ENCODE measurements around the gene CLDN22. TPM values are rescaled to one million over a fixed set of nuclear protein-coding genes. Genes with fewer than 3 reads are reported as not detected.

The CLDN22 gene
- total and polyA plus RNA-seq, 11 donors, result not detected

DNA sequence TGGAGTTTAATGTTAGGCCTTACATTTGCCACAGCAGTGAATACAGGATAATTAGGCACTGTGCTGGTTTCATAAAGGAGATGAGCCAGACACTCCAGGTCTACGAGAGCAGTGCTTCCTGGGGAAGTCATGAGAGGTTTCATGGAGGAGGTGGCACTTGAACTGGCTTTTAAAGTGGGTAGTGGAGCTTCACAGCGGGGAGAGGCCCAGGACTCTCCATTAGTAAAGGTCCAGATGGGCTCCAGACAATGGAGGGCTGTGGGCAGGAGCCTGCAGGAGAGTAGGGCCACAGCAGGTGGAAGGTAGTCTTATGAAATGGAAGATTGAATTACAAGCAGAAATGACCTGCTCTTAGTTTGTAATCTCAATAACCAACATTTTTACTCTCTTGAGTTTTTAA is 29.0 kb downstream of the CLDN22 start:
- TF ChIP-seq POLR2A (IDR thresholded peaks at IDR 0.05), result no peak
- TF ChIP-seq, protein P1, sequence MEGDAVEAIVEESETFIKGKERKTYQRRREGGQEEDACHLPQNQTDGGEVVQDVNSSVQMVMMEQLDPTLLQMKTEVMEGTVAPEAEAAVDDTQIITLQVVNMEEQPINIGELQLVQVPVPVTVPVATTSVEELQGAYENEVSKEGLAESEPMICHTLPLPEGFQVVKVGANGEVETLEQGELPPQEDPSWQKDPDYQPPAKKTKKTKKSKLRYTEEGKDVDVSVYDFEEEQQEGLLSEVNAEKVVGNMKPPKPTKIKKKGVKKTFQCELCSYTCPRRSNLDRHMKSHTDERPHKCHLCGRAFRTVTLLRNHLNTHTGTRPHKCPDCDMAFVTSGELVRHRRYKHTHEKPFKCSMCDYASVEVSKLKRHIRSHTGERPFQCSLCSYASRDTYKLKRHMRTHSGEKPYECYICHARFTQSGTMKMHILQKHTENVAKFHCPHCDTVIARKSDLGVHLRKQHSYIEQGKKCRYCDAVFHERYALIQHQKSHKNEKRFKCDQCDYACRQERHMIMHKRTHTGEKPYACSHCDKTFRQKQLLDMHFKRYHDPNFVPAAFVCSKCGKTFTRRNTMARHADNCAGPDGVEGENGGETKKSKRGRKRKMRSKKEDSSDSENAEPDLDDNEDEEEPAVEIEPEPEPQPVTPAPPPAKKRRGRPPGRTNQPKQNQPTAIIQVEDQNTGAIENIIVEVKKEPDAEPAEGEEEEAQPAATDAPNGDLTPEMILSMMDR (IDR thresholded peaks at IDR 0.05), result no peak
- Histone ChIP-seq H3K27ac (no peak overlapping the region), H3K27me3 (no peaks in the 10 kb centered on the region), H3K9me3 (no peaks in the 10 kb centered on the region), H3K4me1 (no peaks in the 10 kb centered on the region), H3K4me3 (no peak overlapping the region), H3K36me3 (peaks cover under 1 to 100% (median 55%) of the 10 kb centered on the region in 9 donors)
- ATAC-seq, result no peak
- 92 to 100% (median 97%) methylated on average over 2 of the region's 2 CpGs for WGBS, 4 donors
- intact Hi-C loops (cut with DNase I), result no loop called here
- no peak for DNase-seq

DNA sequence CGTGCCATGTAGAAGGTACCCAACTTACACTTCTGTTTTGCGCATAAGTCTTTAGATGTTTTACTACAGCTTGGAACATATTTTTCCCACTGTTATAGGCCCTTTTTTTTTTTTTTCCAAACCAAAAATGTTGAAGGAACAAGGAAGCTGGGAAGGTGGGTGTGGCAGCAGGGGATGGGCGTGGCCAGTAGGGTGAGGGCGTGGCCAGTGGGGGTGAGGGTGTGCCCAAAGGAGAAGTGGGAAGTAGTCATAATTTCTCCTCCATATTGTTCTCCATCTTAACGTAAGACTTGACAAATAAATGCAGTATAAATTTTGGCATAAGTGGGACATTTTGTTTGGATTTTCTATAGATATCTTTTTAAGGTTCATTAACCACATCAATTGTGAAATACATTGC is 30.4 kb downstream of the CLDN22 start:
- ATAC-seq, result no peak
- Histone ChIP-seq H3K36me3 (peaks cover 2 to 100% (median 59%) of the 10 kb centered on the region in 9 donors), H3K27ac (no peak overlapping the region), H3K4me3 (no peak overlapping the region), H3K27me3 (no peaks in the 10 kb centered on the region), H3K9me3 (no peaks in the 10 kb centered on the region), H3K4me1 (no peaks in the 10 kb centered on the region)
- no peak for DNase-seq
- 92 to 97% (median 96%) methylated on average over 5 of the region's 5 CpGs for WGBS, 4 donors
- intact Hi-C loops (cut with DNase I), result loop anchor here in 1 of 10 donors (10.0 kb wide), 1 partner anchor 115 kb away; no protein-coding TSS in a partner anchor
- TF ChIP-seq, protein P1 (IDR thresholded peaks at IDR 0.05), result no peak
- TF ChIP-seq POLR2A (IDR thresholded peaks at IDR 0.05), result no peak

DNA sequence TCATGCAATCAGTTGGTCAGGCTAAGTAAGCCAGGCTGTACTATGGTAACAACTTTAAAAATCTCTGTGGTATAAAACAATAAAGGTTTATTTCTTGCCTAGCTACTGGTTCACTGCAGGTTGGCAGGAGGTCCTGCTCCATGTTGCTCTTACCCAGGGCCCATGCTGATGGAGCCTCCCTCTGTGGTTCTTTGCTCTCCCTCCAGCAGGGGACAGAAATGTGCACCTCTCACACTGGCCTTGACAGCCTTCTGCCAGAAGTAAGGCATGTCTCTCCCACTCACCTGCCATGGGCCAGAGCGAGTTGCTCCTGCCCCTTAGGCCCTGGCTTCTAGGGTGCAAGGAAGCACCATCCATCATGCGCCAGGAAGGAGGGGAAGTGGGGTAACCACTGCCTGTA is 31.1 kb downstream of the CLDN22 start:
- WGBS, 4 donors, result 95 to 97% (median 95%) methylated on average over 2 of the region's 2 CpGs; no CpG with 5 or more reads in 1 of the 4 donors
- DNase-seq (no peak), ATAC-seq (peak in 1 of 4 donors; percentile 22)
- TF ChIP-seq, protein P1 (IDR thresholded peaks at IDR 0.05), result no peak
- TF ChIP-seq POLR2A (IDR thresholded peaks at IDR 0.05), result no peak
- intact Hi-C loops (cut with DNase I), result loop anchor here in 1 of 10 donors (10.0 kb wide), 1 partner anchor 116 kb away; no protein-coding TSS in a partner anchor
- no peak overlapping the region for H3K4me3 ChIP-seq
- H3K27me3 ChIP-seq, result no peaks in the 10 kb centered on the region
- H3K4me1 ChIP-seq, result no peaks in the 10 kb centered on the region
- peaks cover 2 to 100% (median 66%) of the 10 kb centered on the region in 9 donors for H3K36me3 ChIP-seq
- no peaks in the 10 kb centered on the region for H3K9me3 ChIP-seq
- H3K27ac ChIP-seq, result no peak overlapping the region

DNA sequence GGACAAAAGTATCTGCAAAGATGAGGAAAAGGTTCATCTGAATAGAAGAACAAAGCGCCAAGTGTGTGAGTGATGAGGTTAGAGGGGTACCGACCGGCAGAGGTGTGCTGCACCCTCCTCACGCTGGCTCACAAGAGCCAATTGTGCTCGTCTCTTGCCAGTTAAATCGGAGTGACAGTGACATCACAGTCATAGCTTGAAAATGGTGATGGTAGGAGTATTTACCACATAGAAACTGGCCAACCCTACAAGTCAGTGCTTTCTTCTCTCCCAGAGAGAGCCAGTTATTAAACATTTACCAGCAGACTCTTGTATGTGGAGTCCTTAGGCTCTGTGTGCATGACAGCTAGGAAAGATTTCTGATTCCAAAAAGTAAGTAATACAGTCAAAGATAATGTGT is 32.4 kb downstream of the CLDN22 start:
- intact Hi-C loops (cut with DNase I), result loop anchor here in 1 of 10 donors (10.0 kb wide), 1 partner anchor 117 kb away; no protein-coding TSS in a partner anchor
- H3K36me3 ChIP-seq, result peaks cover 2 to 100% (median 78%) of the 10 kb centered on the region in 9 donors

More for the DNA sequence above, 32.4 kb downstream of the CLDN22 start:
- DNase-seq, result no peak
- Histone ChIP-seq H3K4me3 (no peak overlapping the region), H3K4me1 (no peaks in the 10 kb centered on the region), H3K9me3 (no peaks in the 10 kb centered on the region), H3K27me3 (no peaks in the 10 kb centered on the region), H3K27ac (no peak overlapping the region)
- 95 to 98% (median 96%) methylated on average over 6 of the region's 6 CpGs for WGBS, 4 donors
- no peak for ATAC-seq
- TF ChIP-seq POLR2A (IDR thresholded peaks at IDR 0.05), result no peak
- TF ChIP-seq, protein P1 (IDR thresholded peaks at IDR 0.05), result no peak

All from heart left ventricle (tissue), 16 donors.